Osteocyte (in vitro differentiated cells): Measurements from ENCODE around the gene MORN3. TPM values are rescaled to one million over a fixed set of nuclear protein-coding genes. Genes with fewer than 3 reads are reported as not detected.
"Not testable (repeated sequence)": the region's sequence is repeated elsewhere in the genome, so short reads cannot be mapped to it uniquely, and the experiment has no call there.

ENCODE experiments used
- DNase-seq: peaks from one replicate; pipeline ENCODE4 v3.0.0; 2021; ENCODE audit warnings: mixed read lengths; ENCODE audit not compliant: unreplicated experiment; ENCODE audit errors: extremely low spot score
- H3K27ac Mint-ChIP-seq: one replicate; pipeline ENCODE4 v1.8.0; 2021; ENCODE audit warnings: mild to moderate bottlenecking, mixed read lengths; ENCODE audit not compliant: unreplicated experiment
- H3K27me3 Mint-ChIP-seq: one replicate; pipeline ENCODE4 v1.8.0; 2021; ENCODE audit warnings: mixed read lengths; ENCODE audit not compliant: unreplicated experiment
- H3K36me3 Mint-ChIP-seq: one replicate; pipeline ENCODE4 v1.8.0; 2021; ENCODE audit warnings: mixed read lengths; ENCODE audit not compliant: unreplicated experiment
- H3K4me1 Mint-ChIP-seq: one replicate; pipeline ENCODE4 v1.8.0; 2021; ENCODE audit warnings: mixed read lengths; ENCODE audit not compliant: unreplicated experiment
- H3K4me3 Mint-ChIP-seq: one replicate; pipeline ENCODE4 v1.8.0; 2021; ENCODE audit warnings: mild to moderate bottlenecking, moderate library complexity, mixed read lengths; ENCODE audit not compliant: unreplicated experiment
- H3K9me3 Mint-ChIP-seq: one replicate; pipeline ENCODE4 v1.8.0; 2021; ENCODE audit warnings: mixed read lengths; ENCODE audit not compliant: unreplicated experiment
- CTCF ChIP-seq: fragments of 200-600 bp; sonication (generic); IDR thresholded peaks from 2 replicates; pipeline ENCODE4 v1.5.0; 2021; ENCODE audit warnings: antibody characterized with exemption, mild to moderate bottlenecking, moderate library complexity
- total RNA-seq: library from RNA; stranded (reverse); gene quantifications from 2 replicates; pipeline ENCODE4 v1.2.1, GENCODE V29; 2021

Gene MORN3
- total RNA-seq, 1 donor from 2014 or later, result 0.11 TPM

GRCh38 chr12:121673013-121673511 is 3.6 kb upstream of the MORN3 start:
- no peak for DNase-seq
- Mint-ChIP-seq H3K36me3 (no peaks in the 10 kb centered on the region), H3K27me3 (no peaks in the 10 kb centered on the region), H3K4me3 (peak overlapping the region; percentile 75), H3K9me3 (no peaks in the 10 kb centered on the region), H3K4me1 (peaks cover 13% of the 10 kb centered on the region), H3K27ac (peak overlapping the region; percentile 78)
- no peak for TF ChIP-seq CTCF

GRCh38 chr12:121668750-121669520 is 519 bp downstream of the MORN3 start:
- Mint-ChIP-seq H3K4me1 (peaks cover 13% of the 10 kb centered on the region), H3K27me3 (no peaks in the 10 kb centered on the region), H3K9me3 (no peaks in the 10 kb centered on the region), H3K36me3 (no peaks in the 10 kb centered on the region), H3K27ac (no peak overlapping the region), H3K4me3 (no peak overlapping the region)
- DNase-seq, result no peak
- TF ChIP-seq CTCF, result peak; percentile 63

GRCh38 chr12:121666829-121667228 is 2.6 kb downstream of the MORN3 start:
- H3K9me3 Mint-ChIP-seq, H3K27ac Mint-ChIP-seq, H3K4me3 Mint-ChIP-seq, H3K27me3 Mint-ChIP-seq, DNase-seq, H3K36me3 Mint-ChIP-seq, H3K4me1 Mint-ChIP-seq: not testable (repeated sequence)

- no peaks in the 10 kb centered on the region for H3K9me3 Mint-ChIP-seq
- no peak overlapping the region for H3K4me3 Mint-ChIP-seq
- no peak for DNase-seq
- peaks cover 5% of the 10 kb centered on the region for H3K4me1 Mint-ChIP-seq
- H3K36me3 Mint-ChIP-seq, result no peaks in the 10 kb centered on the region
- no peak for TF ChIP-seq CTCF
- no peak overlapping the region for H3K27ac Mint-ChIP-seq
- H3K27me3 Mint-ChIP-seq, result no peaks in the 10 kb centered on the region
These were observed 5.9 kb downstream of the MORN3 start for GRCh38 chr12:121663610-121663929.

- H3K36me3 Mint-ChIP-seq, H3K4me1 Mint-ChIP-seq, H3K27me3 Mint-ChIP-seq, H3K4me3 Mint-ChIP-seq, H3K9me3 Mint-ChIP-seq, DNase-seq, H3K27ac Mint-ChIP-seq: not testable (repeated sequence)
These were observed 7.9 kb downstream of the MORN3 start for GRCh38 chr12:121661353-121662105.

GRCh38 chr12:121657305-121658008 is 12.0 kb downstream of the MORN3 start:
- peaks cover 6% of the 10 kb centered on the region for H3K4me1 Mint-ChIP-seq
- no peak overlapping the region for H3K4me3 Mint-ChIP-seq
- no peak for TF ChIP-seq CTCF
- no peaks in the 10 kb centered on the region for H3K9me3 Mint-ChIP-seq
- H3K27ac Mint-ChIP-seq, result no peak overlapping the region
- H3K27me3 Mint-ChIP-seq, result no peaks in the 10 kb centered on the region
- no peak for DNase-seq
- H3K36me3 Mint-ChIP-seq, result no peaks in the 10 kb centered on the region
